ENCODE results near the gene BCAR1.
"Not testable (repeated sequence)": the region's sequence is repeated elsewhere in the genome, so short reads cannot be mapped to it uniquely, and the experiment has no call there.

The BCAR1 gene

DNA sequence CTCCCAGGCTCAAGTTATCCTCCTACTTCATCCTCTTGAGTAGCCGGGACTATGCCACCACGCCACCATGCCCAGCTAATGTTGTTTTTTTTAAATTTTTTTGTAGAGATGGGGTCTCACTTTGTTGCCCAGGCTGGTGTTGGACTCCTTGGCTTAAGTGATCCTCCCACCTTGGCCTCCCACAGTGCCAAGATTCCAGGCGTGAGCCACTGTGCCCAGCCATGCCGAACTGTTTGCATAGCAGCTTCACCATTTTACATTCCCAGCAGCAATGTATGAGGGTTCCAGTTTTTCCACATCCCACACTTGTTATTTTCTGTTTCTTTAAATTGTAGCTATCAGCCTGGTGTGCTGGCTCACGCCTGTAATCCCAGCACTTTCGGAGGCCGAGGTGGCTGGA, 34.8 kb downstream of the BCAR1 start:
- no peak for DNase-seq (ENCODE audit: low read depth)
- no peak overlapping the region for H3K4me3 ChIP-seq (ENCODE audit: low read length)
- TF ChIP-seq CTCF (conservative IDR thresholded peaks at IDR 0.05; ENCODE audit: low read depth, low read length) = no peak

DNA sequence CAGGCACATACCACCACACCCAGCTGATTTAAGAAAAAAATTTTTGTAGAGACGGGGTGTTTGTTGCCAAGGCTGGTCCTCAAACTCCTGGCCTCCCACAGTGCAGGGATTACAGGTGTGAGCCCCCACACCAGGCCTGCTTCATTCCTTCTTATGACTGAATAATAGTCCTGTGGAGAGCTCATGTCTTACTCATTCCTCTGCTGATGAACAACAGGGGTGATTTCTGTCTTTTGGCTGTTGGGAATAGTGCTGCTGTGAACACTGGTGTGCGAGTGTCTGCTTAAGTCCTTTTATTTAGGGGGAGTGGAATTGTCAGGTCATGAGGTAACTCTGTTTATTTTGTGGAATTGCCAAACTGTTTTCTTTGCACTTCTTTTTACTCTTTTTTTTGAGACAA, 35.3 kb downstream of the BCAR1 start:
- no peak for TF ChIP-seq CTCF (conservative IDR thresholded peaks at IDR 0.05; ENCODE audit: low read depth, low read length)
- DNase-seq (ENCODE audit: low read depth) = no peak
- H3K4me3 ChIP-seq (ENCODE audit: low read length) = no peak overlapping the region

- not testable (repeated sequence) for DNase-seq (ENCODE audit: low read depth)
These were observed 40.1 kb downstream of the BCAR1 start for GRCh38 chr16:75211286-75211685.

GRCh38 chr16:75209944-75210343, 41.5 kb downstream of the BCAR1 start:
- no peak overlapping the region for H3K4me3 ChIP-seq (ENCODE audit: low read length)
- no peak for TF ChIP-seq CTCF (conservative IDR thresholded peaks at IDR 0.05; ENCODE audit: low read depth, low read length)
- no peak for DNase-seq (ENCODE audit: low read depth)

More at GRCh38 chr16:75211286-75211685, 40.1 kb downstream of the BCAR1 start:
- not testable (repeated sequence) for H3K4me3 ChIP-seq (ENCODE audit: low read length)

GRCh38 chr16:75209514-75209913, 41.9 kb downstream of the BCAR1 start:
- not testable (repeated sequence) for DNase-seq (ENCODE audit: low read depth); H3K4me3 ChIP-seq (ENCODE audit: low read length)

GRCh38 chr16:75208861-75209505, 42.4 kb downstream of the BCAR1 start:
- no peak for TF ChIP-seq CTCF (conservative IDR thresholded peaks at IDR 0.05; ENCODE audit: low read depth, low read length)
- no peak for DNase-seq (ENCODE audit: low read depth)
- no peak overlapping the region for H3K4me3 ChIP-seq (ENCODE audit: low read length)

GRCh38 chr16:75208242-75208825, 43.1 kb downstream of the BCAR1 start:
- DNase-seq (ENCODE audit: low read depth) = no peak
- H3K4me3 ChIP-seq (ENCODE audit: low read length) = no peak overlapping the region
- TF ChIP-seq CTCF (conservative IDR thresholded peaks at IDR 0.05; ENCODE audit: low read depth, low read length) = no peak

GRCh38 chr16:75207831-75208230, 43.6 kb downstream of the BCAR1 start:
- no peak for DNase-seq (ENCODE audit: low read depth)
- TF ChIP-seq CTCF (conservative IDR thresholded peaks at IDR 0.05; ENCODE audit: low read depth, low read length) = no peak
- H3K4me3 ChIP-seq (ENCODE audit: low read length) = no peak overlapping the region
